Common myeloid progenitor, CD34-positive (primary cell): ENCODE data around the gene GUCY1A2. TPM values are rescaled to one million over a fixed set of nuclear protein-coding genes. Genes with fewer than 3 reads are reported as not detected.
A peak's percentile ranks its signal among the peaks of the same experiment; 100 is the strongest.
"Not testable (repeated sequence)": the region's sequence is repeated elsewhere in the genome, so short reads cannot be mapped to it uniquely, and the experiment has no call there.

ENCODE experiments used
- CTCF ChIA-PET: fragments of 350-600 bp; sonication (Branson Sonifier 250); formaldehyde crosslinking; loops from one replicate; lab custom pipeline; 2021; ENCODE audit warnings: antibody characterized with exemption; lab: Charles Lee
- POLR2A ChIA-PET: fragments of 350-600 bp; sonication (Branson Sonifier 250); formaldehyde crosslinking; loops from one replicate; lab custom pipeline; 2021; ENCODE audit warnings: antibody characterized with exemption; lab: Charles Lee
- DNase-seq, 3 donors: peaks; one replicate each; pipeline versions ENCODE4 v3.0.0 to v3.0.0-alpha.2; 2013
- H3K27ac ChIP-seq, 2 experiments: 1 replicate in 1 of 2; 2 replicates in 1 of 2; pipeline ENCODE4 v1.7.0; 2013; ENCODE audit warnings: inconsistent platforms in 2 of 2, low read length in 2 of 2, mild to moderate bottlenecking in 2 of 2, low read depth in 1 of 2, moderate library complexity in 1 of 2; ENCODE audit not compliant: severe bottlenecking in 2 of 2, insufficient read depth in 1 of 2, poor library complexity in 1 of 2
- H3K27me3 ChIP-seq, 5 experiments: replicated peaks in 2 of 5; 1 replicate in 3 of 5; 2 replicates in 2 of 5; pipeline versions ENCODE4 v1.6.1 to v1.7.0; 2013; ENCODE audit warnings: low read length in 4 of 5, mild to moderate bottlenecking in 2 of 5, moderate library complexity in 2 of 5, inconsistent platforms in 1 of 5; ENCODE audit not compliant: insufficient read depth in 5 of 5, control insufficient read depth in 4 of 5
- H3K36me3 ChIP-seq, 4 experiments: 1 replicate in 2 of 4; 2 replicates in 2 of 4; pipeline versions ENCODE4 v1.6.1 to v1.7.0; 2013; ENCODE audit warnings: low read length in 3 of 4, control low read depth in 1 of 4, mild to moderate bottlenecking in 1 of 4; ENCODE audit not compliant: control insufficient read depth in 4 of 4, insufficient read depth in 4 of 4
- H3K4me1 ChIP-seq, 4 experiments: 1 replicate in 3 of 4; 2 replicates in 1 of 4; pipeline versions ENCODE4 v1.6.1 to v1.7.1; 2013; ENCODE audit warnings: low read length in 3 of 4, mild to moderate bottlenecking in 3 of 4, control low read depth in 1 of 4, inconsistent platforms in 1 of 4, moderate library complexity in 1 of 4; ENCODE audit not compliant: control insufficient read depth in 4 of 4, insufficient read depth in 4 of 4; ENCODE audit errors: control extremely low read depth in 1 of 4
- H3K4me3 ChIP-seq, 7 experiments: 1 replicate in 4 of 7; 2 replicates in 3 of 7; pipeline versions ENCODE4 v1.5.1 to v1.7.0; 2013; ENCODE audit warnings: mild to moderate bottlenecking in 7 of 7, low read length in 6 of 7, moderate library complexity in 6 of 7, inconsistent platforms in 2 of 7, low read depth in 2 of 7, control low read depth in 1 of 7; ENCODE audit not compliant: insufficient read depth in 4 of 7, control insufficient read depth in 1 of 7; ENCODE audit errors: extremely low read depth in 1 of 7
- H3K9me3 ChIP-seq, 5 experiments: 1 replicate in 4 of 5; 2 replicates in 1 of 5; pipeline versions ENCODE4 v1.6.1 to v1.7.1; 2013; ENCODE audit warnings: low read length in 4 of 5, mild to moderate bottlenecking in 2 of 5, inconsistent platforms in 1 of 5, low read depth in 1 of 5, moderate library complexity in 1 of 5; ENCODE audit not compliant: control insufficient read depth in 4 of 5, insufficient read depth in 2 of 5; ENCODE audit errors: control extremely low read depth in 1 of 5
- WGBS: methylation state at CpG from one replicate; pipeline ENCODE4 v1.1.5; 2013; ENCODE audit not compliant: insufficient coverage; 5-methylcytosine and 5-hydroxymethylcytosine counted together
- polyA plus RNA-seq: library from polyadenylated mRNA; unstranded; fragments of 120-200 nt; gene quantifications from one replicate; pipeline ENCODE4 v1.2.1, GENCODE V29; 2013

GUCY1A2 gene
- polyA plus RNA-seq: not detected

- H3K27me3 ChIP-seq: peaks cover 17 to 69% (median 37%) of the 10 kb centered on the region in 5 experiments
- H3K4me1 ChIP-seq: peaks cover 0 to 15% (median 8%) of the 10 kb centered on the region in 4 experiments
- ChIA-PET CTCF (no interaction called here), POLR2A (interaction anchor here (0.6 kb wide), 1 partner anchor 19 kb away, joined by 3 read pairs; no protein-coding TSS in a partner anchor)
- H3K4me3 ChIP-seq: peak within 1 kb of the TSS; percentile 23 to 74 (median 54)
- DNase-seq: peak in 1 of 3 donors; percentile 7
- 2% methylated on average over 60 of the region's 67 CpGs for WGBS
- no peaks in the 10 kb centered on the region for H3K36me3 ChIP-seq
- peaks cover 0 to 1% (median 0%) of the 10 kb centered on the region in 5 experiments for H3K9me3 ChIP-seq
- H3K27ac ChIP-seq: no peak within 1 kb of the TSS
These were observed at the start of gene GUCY1A2 for GRCh38 chr11:107018219-107018901. GUCY1A2 (minus strand) TSS chr11:107018476; CDS start chr11:107018055, 421 bp downstream.

- WGBS: no CpG with 5 or more reads among the region's 1 CpG
- no peak overlapping the region for H3K4me3 ChIP-seq
- H3K27ac ChIP-seq: no peak overlapping the region
- H3K9me3 ChIP-seq: peaks cover 0 to 14% (median 3%) of the 10 kb centered on the region in 5 experiments
- ChIA-PET POLR2A (no interaction called here), CTCF (no interaction called here)
- no peaks in the 10 kb centered on the region for H3K36me3 ChIP-seq
- no peaks in the 10 kb centered on the region for H3K4me1 ChIP-seq
- no peak for DNase-seq
- H3K27me3 ChIP-seq: no peaks in the 10 kb centered on the region
These were observed 36.1 kb upstream of the GUCY1A2 start for GRCh38 chr11:107054391-107054790.

DNA sequence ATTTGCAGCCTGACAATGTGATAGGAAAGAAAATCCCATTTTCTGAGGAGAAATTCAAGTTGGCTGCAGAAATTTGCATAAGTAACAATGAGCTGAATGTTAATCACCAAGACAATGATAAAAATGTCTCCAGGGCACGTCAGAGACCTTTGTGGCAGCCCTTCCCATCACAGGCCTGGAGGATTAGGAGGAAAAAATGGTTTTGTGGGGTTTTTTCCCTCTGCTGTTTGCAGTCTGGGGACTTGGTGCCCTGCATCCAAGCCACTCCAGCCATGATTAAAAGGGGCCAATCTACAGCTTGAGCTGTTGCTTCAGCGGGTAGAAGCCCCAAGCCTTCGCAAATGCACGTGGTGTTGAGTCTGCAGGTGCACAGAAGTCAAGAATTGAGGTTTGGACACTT, 33.1 kb upstream of the GUCY1A2 start:
- H3K4me1 ChIP-seq, H3K27ac ChIP-seq, DNase-seq, CTCF ChIA-PET, POLR2A ChIA-PET, H3K36me3 ChIP-seq, H3K4me3 ChIP-seq, H3K27me3 ChIP-seq: not testable (repeated sequence)
- H3K9me3 ChIP-seq: peaks cover 0 to 14% (median 3%) of the 10 kb centered on the region in 5 experiments
- whole genome bisulfite sequencing: 38% methylated on average over 2 of the region's 4 CpGs

- H3K27ac ChIP-seq, H3K4me1 ChIP-seq, H3K36me3 ChIP-seq, H3K4me3 ChIP-seq, H3K27me3 ChIP-seq, POLR2A ChIA-PET, DNase-seq, CTCF ChIA-PET: not testable (repeated sequence)
- peaks cover 0 to 14% (median 3%) of the 10 kb centered on the region in 5 experiments for H3K9me3 ChIP-seq
- WGBS: 100% methylated on average over 2 of the region's 2 CpGs
These were observed 32.6 kb upstream of the GUCY1A2 start for GRCh38 chr11:107050899-107051298.

DNA sequence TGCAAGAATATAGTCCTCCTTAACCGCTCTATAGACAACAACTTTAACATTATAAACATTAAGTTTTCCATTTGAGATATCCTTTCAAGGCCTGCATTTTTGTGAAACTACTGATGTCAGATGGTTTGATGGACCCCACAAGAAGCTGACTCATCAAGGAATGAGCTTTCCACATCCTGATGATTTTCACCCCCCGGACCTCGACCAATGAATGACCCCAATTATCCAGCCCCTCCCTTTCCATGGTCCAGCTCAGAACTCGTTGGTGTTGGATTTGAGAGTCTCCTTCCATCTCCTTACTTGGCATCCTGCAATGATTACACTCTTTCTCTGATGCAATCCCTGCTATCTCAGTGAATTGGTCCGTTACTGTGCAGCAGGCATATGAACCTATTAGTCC, 31.8 kb upstream of the GUCY1A2 start:
- Histone ChIP-seq H3K9me3 (peaks cover 0 to 14% (median 3%) of the 10 kb centered on the region in 5 experiments), H3K4me1 (no peaks in the 10 kb centered on the region), H3K36me3 (no peaks in the 10 kb centered on the region), H3K27ac (no peak overlapping the region), H3K4me3 (no peak overlapping the region), H3K27me3 (no peaks in the 10 kb centered on the region)
- POLR2A ChIA-PET: no interaction called here
- no peak for DNase-seq
- 94% methylated on average over 3 of the region's 5 CpGs for WGBS
- CTCF ChIA-PET: no interaction called here

GRCh38 chr11:107044503-107044902, 26.2 kb upstream of the GUCY1A2 start:
- H3K27me3 ChIP-seq: no peaks in the 10 kb centered on the region
- CTCF ChIA-PET: no interaction called here
- H3K4me1 ChIP-seq: no peaks in the 10 kb centered on the region
- no peak overlapping the region for H3K4me3 ChIP-seq
- WGBS: no CpG with 5 or more reads among the region's 1 CpG
- no peak for DNase-seq
- POLR2A ChIA-PET: no interaction called here
- H3K36me3 ChIP-seq: no peaks in the 10 kb centered on the region
- H3K27ac ChIP-seq: no peak overlapping the region
- no peaks in the 10 kb centered on the region for H3K9me3 ChIP-seq

GRCh38 chr11:107043242-107044006, 25.1 kb upstream of the GUCY1A2 start:
- H3K36me3 ChIP-seq: no peaks in the 10 kb centered on the region
- H3K27ac ChIP-seq: no peak overlapping the region
- ChIA-PET POLR2A (no interaction called here), CTCF (no interaction called here)
- WGBS: no CpG with 5 or more reads among the region's 4 CpGs
- H3K4me3 ChIP-seq: no peak overlapping the region
- no peak for DNase-seq
- no peaks in the 10 kb centered on the region for H3K4me1 ChIP-seq
- no peaks in the 10 kb centered on the region for H3K27me3 ChIP-seq
- no peaks in the 10 kb centered on the region for H3K9me3 ChIP-seq
